Activated naive CD8-positive, alpha-beta T cell treated with anti-CD3 and anti-CD28 coated beads for 36 hours (primary cell): ENCODE results near the gene CACNG4. TPM values are rescaled to one million over a fixed set of nuclear protein-coding genes. Genes with fewer than 3 reads are reported as not detected.

ENCODE experiments used
- DNase-seq: peaks from one replicate; pipeline ENCODE4 v3.0.0; 2021
- H3K27ac Mint-ChIP-seq: one replicate; pipeline ENCODE4 v1.8.0; 2022; ENCODE audit warnings: mild to moderate bottlenecking, moderate library complexity, mixed read lengths
- H3K27me3 Mint-ChIP-seq: one replicate; pipeline ENCODE4 v1.8.0; 2022; ENCODE audit warnings: mild to moderate bottlenecking, mixed read lengths
- H3K36me3 Mint-ChIP-seq: one replicate; pipeline ENCODE4 v1.8.0; 2021; ENCODE audit warnings: mild to moderate bottlenecking, mixed read lengths
- H3K4me1 Mint-ChIP-seq: one replicate; pipeline ENCODE4 v1.8.0; 2021; ENCODE audit warnings: mixed read lengths
- H3K4me3 Mint-ChIP-seq: one replicate; pipeline ENCODE4 v1.8.0; 2022; ENCODE audit warnings: mild to moderate bottlenecking, moderate library complexity, mixed read lengths
- H3K9me3 Mint-ChIP-seq: one replicate; pipeline ENCODE4 v1.8.0; 2022; ENCODE audit warnings: mixed read lengths
- total RNA-seq, 2 experiments: library from RNA; stranded (reverse); gene quantifications; one replicate each; pipeline ENCODE4 v1.2.3, GENCODE V29; 2021

CACNG4 gene
- not detected for total RNA-seq

DNA sequence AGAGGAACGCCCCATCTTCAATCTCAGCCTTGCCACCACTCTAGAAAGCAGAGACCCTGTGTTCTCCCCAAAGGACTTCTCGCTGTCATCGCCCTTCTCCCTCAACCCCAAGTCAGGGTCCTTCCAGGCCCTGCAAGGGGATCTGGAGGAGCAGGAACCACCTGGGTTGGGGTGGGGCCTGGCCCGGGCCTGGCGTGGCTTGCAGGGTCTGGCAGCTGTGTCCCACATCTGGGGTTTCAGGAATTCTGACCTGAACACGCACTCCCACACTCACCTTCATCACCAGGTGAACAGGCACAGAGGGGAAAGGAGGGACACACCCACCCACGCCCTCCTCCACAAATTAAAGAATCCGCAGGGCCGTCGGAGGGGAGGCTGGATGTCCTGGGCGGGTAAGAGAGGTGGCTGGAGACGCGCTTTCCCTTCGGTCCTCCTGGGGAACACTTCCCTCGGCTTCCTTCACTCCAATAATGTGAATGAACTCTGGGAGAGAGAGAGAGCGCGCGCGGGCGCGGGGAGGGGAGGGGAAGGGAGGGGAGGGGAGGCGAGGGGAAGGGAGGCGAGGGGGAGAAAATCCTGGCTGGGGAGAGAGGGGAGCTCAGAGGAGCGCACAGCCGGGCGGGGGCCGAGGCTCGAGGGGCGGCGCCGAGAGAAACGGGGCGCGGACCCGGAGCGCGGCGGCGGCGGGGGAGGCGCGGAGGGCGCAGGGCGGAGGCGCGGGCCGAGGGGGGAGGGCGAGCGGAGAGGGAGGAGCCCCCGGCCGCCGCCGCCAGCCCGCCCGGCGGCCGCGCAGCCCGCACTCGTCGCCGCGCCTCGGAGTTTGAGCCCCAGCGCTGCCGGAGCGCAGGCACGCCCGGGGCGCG is at the start of gene CACNG4:
Gene CACNG4, plus strand, starts transcription at position 799 of the 863 bp plus-strand sequence. CDS start 205 bp downstream, outside the sequence.
- no peak for DNase-seq
- no peak within 1 kb of the TSS for H3K27ac Mint-ChIP-seq
- peaks cover 2% of the 10 kb centered on the region for H3K4me1 Mint-ChIP-seq
- H3K27me3 Mint-ChIP-seq, result peaks cover 79% of the 10 kb centered on the region
- peak within 1 kb of the TSS; percentile 67 for H3K4me3 Mint-ChIP-seq
- H3K9me3 Mint-ChIP-seq, result no peaks in the 10 kb centered on the region
- H3K36me3 Mint-ChIP-seq, result no peaks in the 10 kb centered on the region

DNA sequence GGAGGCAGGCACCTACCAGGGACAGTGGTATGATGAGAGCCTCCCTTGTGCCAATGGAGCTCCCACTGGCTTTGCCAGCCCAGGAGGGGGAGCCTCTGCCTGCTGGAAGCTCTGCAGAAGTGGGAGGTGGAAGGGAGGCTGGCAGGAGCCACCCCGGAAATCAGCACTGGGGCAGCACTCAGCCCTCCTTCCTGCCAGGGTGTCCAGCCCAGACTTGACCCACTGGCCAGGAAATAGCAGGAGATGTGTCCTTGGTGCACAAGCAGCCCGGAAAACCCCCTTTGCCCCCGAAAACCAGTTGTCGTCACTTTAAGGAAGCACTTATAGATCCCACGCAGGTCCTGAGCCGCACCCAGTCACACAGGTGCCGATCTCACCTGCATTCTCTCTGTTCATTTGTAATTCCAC is 49.3 kb upstream of the CACNG4 start:
- H3K27ac Mint-ChIP-seq, result no peak overlapping the region
- no peaks in the 10 kb centered on the region for H3K4me1 Mint-ChIP-seq
- H3K9me3 Mint-ChIP-seq, result peaks cover 5% of the 10 kb centered on the region
- no peak overlapping the region for H3K4me3 Mint-ChIP-seq
- no peak for DNase-seq
- H3K36me3 Mint-ChIP-seq, result no peaks in the 10 kb centered on the region
- peaks cover 18% of the 10 kb centered on the region for H3K27me3 Mint-ChIP-seq

- no peak for DNase-seq
Measured at GRCh38 chr17:66915792-66916191, 48.7 kb upstream of the CACNG4 start.

GRCh38 chr17:66916946-66917345 is 47.6 kb upstream of the CACNG4 start:
- Mint-ChIP-seq H3K36me3 (no peaks in the 10 kb centered on the region), H3K9me3 (peaks cover 8% of the 10 kb centered on the region), H3K27me3 (peaks cover 19% of the 10 kb centered on the region), H3K4me3 (no peak overlapping the region), H3K4me1 (no peaks in the 10 kb centered on the region), H3K27ac (no peak overlapping the region)
- no peak for DNase-seq

More at GRCh38 chr17:66915792-66916191, 48.7 kb upstream of the CACNG4 start:
- Mint-ChIP-seq H3K9me3 (peaks cover 5% of the 10 kb centered on the region), H3K27me3 (peaks cover 18% of the 10 kb centered on the region), H3K4me3 (no peak overlapping the region), H3K36me3 (no peaks in the 10 kb centered on the region), H3K27ac (no peak overlapping the region), H3K4me1 (no peaks in the 10 kb centered on the region)

DNA sequence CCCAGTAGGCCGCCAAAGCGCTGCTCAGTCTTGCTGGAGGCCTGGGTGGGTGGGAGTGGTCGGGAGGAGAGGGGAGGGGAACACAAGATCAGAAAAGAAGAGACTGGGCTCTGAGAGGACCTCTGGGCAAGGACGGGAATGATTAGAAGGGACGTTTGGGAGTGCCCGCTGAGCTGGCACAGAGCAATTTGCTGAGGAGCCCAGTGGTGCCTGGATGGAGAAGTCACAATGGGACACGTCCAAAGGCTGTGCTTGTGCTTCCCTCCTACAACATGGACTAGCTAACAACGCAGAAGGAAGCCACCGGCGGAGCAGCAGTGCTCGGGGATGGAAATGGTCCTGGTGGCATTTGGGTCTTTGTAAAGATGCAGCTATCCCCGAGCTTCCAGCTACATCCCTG is 45.6 kb upstream of the CACNG4 start:
- H3K4me1 Mint-ChIP-seq, result no peaks in the 10 kb centered on the region
- H3K27me3 Mint-ChIP-seq, result peaks cover 18% of the 10 kb centered on the region
- H3K36me3 Mint-ChIP-seq, result no peaks in the 10 kb centered on the region
- H3K27ac Mint-ChIP-seq, result no peak overlapping the region
- H3K4me3 Mint-ChIP-seq, result no peak overlapping the region
- H3K9me3 Mint-ChIP-seq, result peaks cover 8% of the 10 kb centered on the region
- no peak for DNase-seq

DNA sequence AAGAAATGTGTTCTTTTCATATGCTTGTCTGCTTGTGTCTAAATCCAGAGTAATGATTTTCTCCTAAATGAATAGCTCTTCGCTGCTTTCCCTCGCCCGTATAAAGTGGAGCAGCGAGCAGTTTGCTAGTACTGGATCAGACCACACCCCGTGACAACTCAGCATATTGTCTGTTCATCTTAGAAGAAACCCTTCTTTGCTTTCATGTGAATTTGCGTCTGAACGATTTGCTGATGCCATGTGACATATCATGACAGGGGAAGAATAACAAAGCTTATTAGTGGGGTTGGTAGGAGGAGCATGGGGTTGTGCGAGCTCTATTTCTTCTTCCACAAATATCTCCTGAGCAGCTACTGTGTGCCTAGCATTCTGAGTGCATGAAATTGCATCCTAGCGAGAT is 44.1 kb upstream of the CACNG4 start:
- H3K9me3 Mint-ChIP-seq, result peaks cover 8% of the 10 kb centered on the region
- no peaks in the 10 kb centered on the region for H3K36me3 Mint-ChIP-seq
- H3K27ac Mint-ChIP-seq, result no peak overlapping the region
- no peak for DNase-seq
- no peak overlapping the region for H3K4me3 Mint-ChIP-seq
- H3K4me1 Mint-ChIP-seq, result no peaks in the 10 kb centered on the region
- peaks cover 10% of the 10 kb centered on the region for H3K27me3 Mint-ChIP-seq

DNA sequence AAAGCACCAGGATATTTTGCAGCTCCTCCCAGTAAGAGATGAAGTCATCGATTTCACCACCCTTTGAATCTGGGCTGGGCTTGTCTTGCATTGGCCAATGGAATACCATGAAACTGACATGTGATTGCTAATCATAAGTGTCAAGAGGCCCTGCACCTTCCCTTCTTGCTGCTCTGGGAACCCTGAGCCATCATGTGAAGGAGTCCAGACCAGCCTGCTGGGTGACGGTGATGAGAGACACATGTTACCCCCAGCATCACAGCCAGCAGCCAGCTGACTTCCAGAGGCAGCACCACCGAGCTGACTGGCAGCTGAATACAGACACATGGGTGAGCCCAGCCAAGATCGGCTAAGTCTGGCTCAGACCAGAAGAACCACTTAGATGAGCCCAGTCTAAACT is 43.6 kb upstream of the CACNG4 start:
- Mint-ChIP-seq H3K4me3 (no peak overlapping the region), H3K36me3 (no peaks in the 10 kb centered on the region), H3K4me1 (no peaks in the 10 kb centered on the region), H3K9me3 (peaks cover 8% of the 10 kb centered on the region), H3K27ac (no peak overlapping the region), H3K27me3 (peaks cover 10% of the 10 kb centered on the region)
- no peak for DNase-seq

- peaks cover 28% of the 10 kb centered on the region for H3K27me3 Mint-ChIP-seq
Measured at GRCh38 chr17:66923886-66924285, 40.6 kb upstream of the CACNG4 start.

GRCh38 chr17:66925811-66926500 is 38.6 kb upstream of the CACNG4 start:
- H3K27me3 Mint-ChIP-seq, result peaks cover 41% of the 10 kb centered on the region
- H3K4me3 Mint-ChIP-seq, result no peak overlapping the region
- H3K4me1 Mint-ChIP-seq, result no peaks in the 10 kb centered on the region
- no peak overlapping the region for H3K27ac Mint-ChIP-seq
- no peak for DNase-seq
- no peaks in the 10 kb centered on the region for H3K36me3 Mint-ChIP-seq
- H3K9me3 Mint-ChIP-seq, result peaks cover 3% of the 10 kb centered on the region

More at GRCh38 chr17:66923886-66924285, 40.6 kb upstream of the CACNG4 start:
- no peak for DNase-seq
- Mint-ChIP-seq H3K4me3 (no peak overlapping the region), H3K4me1 (no peaks in the 10 kb centered on the region), H3K27ac (no peak overlapping the region), H3K9me3 (peaks cover 3% of the 10 kb centered on the region), H3K36me3 (no peaks in the 10 kb centered on the region)

DNA sequence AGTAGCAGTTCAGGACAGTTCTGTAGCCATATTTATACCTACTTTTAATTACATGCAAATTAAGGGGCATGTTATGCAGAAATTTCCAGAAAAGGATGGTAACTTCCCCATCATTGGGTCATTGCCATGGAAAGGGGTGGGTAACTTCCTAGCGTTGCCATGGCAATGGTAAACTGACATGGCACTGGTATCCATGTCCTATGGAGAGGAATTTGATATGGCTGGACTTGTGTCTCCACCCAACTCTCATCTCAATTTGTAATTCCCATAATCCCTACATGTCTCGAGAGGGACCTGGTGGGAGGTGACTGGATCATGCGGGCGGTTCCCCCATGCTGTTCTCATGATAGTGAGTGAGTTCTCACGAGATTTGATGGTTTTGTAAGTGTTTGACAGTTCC is 35.6 kb upstream of the CACNG4 start:
- no peaks in the 10 kb centered on the region for H3K36me3 Mint-ChIP-seq
- H3K9me3 Mint-ChIP-seq, result peaks cover under 1% of the 10 kb centered on the region
- H3K4me1 Mint-ChIP-seq, result no peaks in the 10 kb centered on the region
- H3K4me3 Mint-ChIP-seq, result no peak overlapping the region
- no peak for DNase-seq
- no peak overlapping the region for H3K27ac Mint-ChIP-seq
- peaks cover 38% of the 10 kb centered on the region for H3K27me3 Mint-ChIP-seq

- Mint-ChIP-seq H3K4me1 (no peaks in the 10 kb centered on the region), H3K27ac (no peak overlapping the region), H3K9me3 (peaks cover 3% of the 10 kb centered on the region), H3K4me3 (no peak overlapping the region), H3K36me3 (no peaks in the 10 kb centered on the region), H3K27me3 (peaks cover 38% of the 10 kb centered on the region)
- DNase-seq, result no peak
Measured at GRCh38 chr17:66929591-66929990, 34.9 kb upstream of the CACNG4 start.

DNA sequence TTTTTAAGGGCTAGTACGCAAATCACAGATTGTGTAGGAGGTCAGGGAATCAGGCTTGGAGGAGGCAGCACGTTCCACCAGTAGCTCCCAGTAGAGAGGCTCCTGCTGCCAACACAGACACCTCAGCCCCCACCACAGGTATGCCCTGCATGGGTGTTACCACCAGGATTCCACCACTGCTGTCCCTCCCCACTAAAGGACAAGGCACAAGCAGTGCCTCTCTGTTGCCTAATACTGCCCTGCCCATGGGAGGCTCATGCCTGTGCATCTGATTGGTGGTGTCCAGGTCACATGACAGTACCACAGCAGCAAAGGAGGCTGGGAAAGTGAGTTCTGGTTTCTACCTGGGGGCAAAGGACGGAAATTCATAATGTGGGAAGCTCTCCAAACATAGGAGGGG is 33.6 kb upstream of the CACNG4 start:
- peaks cover 7% of the 10 kb centered on the region for H3K9me3 Mint-ChIP-seq
- H3K36me3 Mint-ChIP-seq, result no peaks in the 10 kb centered on the region
- H3K27me3 Mint-ChIP-seq, result peaks cover 38% of the 10 kb centered on the region
- no peak for DNase-seq
- H3K27ac Mint-ChIP-seq, result no peak overlapping the region
- H3K4me3 Mint-ChIP-seq, result no peak overlapping the region
- no peaks in the 10 kb centered on the region for H3K4me1 Mint-ChIP-seq

- peaks cover 27% of the 10 kb centered on the region for H3K27me3 Mint-ChIP-seq
- no peaks in the 10 kb centered on the region for H3K4me1 Mint-ChIP-seq
- no peaks in the 10 kb centered on the region for H3K36me3 Mint-ChIP-seq
- no peak for DNase-seq
- H3K4me3 Mint-ChIP-seq, result no peak overlapping the region
- no peak overlapping the region for H3K27ac Mint-ChIP-seq
- H3K9me3 Mint-ChIP-seq, result peaks cover 7% of the 10 kb centered on the region
Measured at GRCh38 chr17:66932311-66932710, 32.2 kb upstream of the CACNG4 start.

DNA sequence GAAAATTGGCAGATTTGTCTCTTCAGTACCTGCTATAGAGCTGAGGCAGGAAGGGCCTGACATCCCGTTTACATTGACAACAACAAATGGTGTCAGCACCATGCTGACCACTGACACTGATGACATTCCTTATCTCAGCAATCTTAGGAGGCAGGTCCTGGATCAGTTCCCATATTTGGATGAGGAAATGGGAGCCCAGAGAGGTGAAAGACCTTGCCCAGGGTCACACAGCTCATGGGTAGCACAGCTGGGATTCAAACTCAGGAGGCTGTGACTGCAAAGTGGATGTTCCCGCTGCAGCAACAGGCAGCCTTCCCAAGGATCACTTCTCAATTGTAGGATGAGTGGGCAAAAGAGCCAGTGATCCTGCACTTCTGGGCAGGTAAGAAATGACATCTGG is 30.5 kb upstream of the CACNG4 start:
- Mint-ChIP-seq H3K27me3 (peaks cover 20% of the 10 kb centered on the region), H3K9me3 (peaks cover 13% of the 10 kb centered on the region), H3K36me3 (no peaks in the 10 kb centered on the region), H3K27ac (no peak overlapping the region), H3K4me1 (no peaks in the 10 kb centered on the region), H3K4me3 (no peak overlapping the region)
- no peak for DNase-seq

DNA sequence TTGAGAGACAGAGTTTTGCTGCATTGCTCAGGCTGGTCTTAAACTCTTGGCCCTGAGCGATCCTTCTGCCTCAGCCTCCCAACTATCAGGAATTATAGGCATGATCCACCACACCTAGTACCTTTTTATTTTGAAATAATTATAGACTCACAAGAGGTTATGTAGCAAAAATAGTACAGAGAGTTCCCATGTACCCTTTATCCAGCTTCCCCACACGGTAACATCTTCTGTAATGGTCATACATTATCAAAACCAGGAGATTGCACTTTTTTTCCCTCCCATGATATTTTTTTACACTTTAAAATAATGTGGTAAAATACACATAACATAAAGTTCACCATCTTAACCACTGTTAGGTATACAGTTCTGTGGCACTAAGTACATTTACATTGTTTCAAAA is 28.8 kb upstream of the CACNG4 start:
- Mint-ChIP-seq H3K36me3 (no peaks in the 10 kb centered on the region), H3K4me3 (no peak overlapping the region), H3K27me3 (peaks cover 22% of the 10 kb centered on the region), H3K27ac (no peak overlapping the region), H3K9me3 (peaks cover 13% of the 10 kb centered on the region), H3K4me1 (no peaks in the 10 kb centered on the region)
- no peak for DNase-seq
